IMR-90 (cell line): ENCODE measurements around the gene EPN3. TPM values are rescaled to one million over a fixed set of nuclear protein-coding genes. Genes with fewer than 3 reads are reported as not detected.

Source experiments
- ATAC-seq: fragments of 200-7000 bp; cut with Tn5 transposase; 2 replicates; pipeline ENCODE4 v1.9.1; 2020; ENCODE audit warnings: low read depth, mild to moderate bottlenecking, moderate library complexity
- BruUV-seq: library from RNA; stranded (reverse); fragments of 400-500 nt; replicated peaks from 2 replicates; lab custom pipeline; 2021; lab: Mats Ljungman, UMichigan
- CTCF ChIA-PET: fragments of 300-600 bp; formaldehyde crosslinking; extraction: SDS; loops from one replicate; lab custom pipeline; 2021; ENCODE audit warnings: antibody characterized with exemption; lab: Yijun Ruan, JAX
- POLR2A ChIA-PET: fragments of 300-600 bp; sonication (Branson Sonifier 250); formaldehyde crosslinking; loops from one replicate; lab custom pipeline; 2022; ENCODE audit warnings: antibody characterized with exemption; ENCODE audit not compliant: unreplicated experiment; lab: Charles Lee
- DNase-seq: peaks from one replicate; pipeline ENCODE4 v3.0.0; 2013
- H2AFZ ChIP-seq: replicated peaks from 2 replicates; pipeline ENCODE3; 2013; ENCODE audit warnings: low read length, mild to moderate bottlenecking; ENCODE audit not compliant: poor library complexity
- H2AK5ac ChIP-seq: 2 replicates; pipeline ENCODE4 v1.6.1; 2013; ENCODE audit warnings: low read depth, low read length, inconsistent platforms
- H2AK9ac ChIP-seq: replicated peaks from 2 replicates; pipeline ENCODE3; 2013; ENCODE audit warnings: mild to moderate bottlenecking, low read depth, low read length, moderate library complexity; ENCODE audit not compliant: poor library complexity
- H2BK120ac ChIP-seq: 2 replicates; pipeline ENCODE4 v1.6.1; 2013; ENCODE audit warnings: low read depth, low read length, inconsistent platforms
- H2BK15ac ChIP-seq: 3 replicates; pipeline ENCODE4 v1.6.1; 2013; ENCODE audit warnings: low read depth, low read length, inconsistent platforms
- H2BK20ac ChIP-seq: 2 replicates; pipeline ENCODE4 v1.6.1; 2013; ENCODE audit warnings: low read depth, mild to moderate bottlenecking, inconsistent platforms, low read length, moderate library complexity
- H2BK5ac ChIP-seq: 2 replicates; pipeline ENCODE4 v1.6.1; 2013; ENCODE audit warnings: mild to moderate bottlenecking, low read depth, low read length, inconsistent platforms; ENCODE audit not compliant: poor library complexity, severe bottlenecking
- H3K14ac ChIP-seq: replicated peaks from 2 replicates; pipeline ENCODE4 v1.6.1; 2013; ENCODE audit warnings: low read depth, low read length, inconsistent platforms
- H3K18ac ChIP-seq: 2 replicates; pipeline ENCODE4 v1.6.1; 2013; ENCODE audit warnings: low read depth, low read length, control low read depth
- H3K23ac ChIP-seq: 2 replicates; pipeline ENCODE4 v1.6.1; 2013; ENCODE audit warnings: low read depth, low read length, inconsistent platforms
- H3K27ac ChIP-seq: 2 replicates; pipeline ENCODE4 v1.5.1; 2013; ENCODE audit warnings: mild to moderate bottlenecking, control low read depth, low read length; ENCODE audit not compliant: insufficient read depth
- H3K27me3 ChIP-seq: 2 replicates; pipeline ENCODE4 v1.6.1; 2013; ENCODE audit warnings: low read length; ENCODE audit not compliant: control insufficient read depth, insufficient read depth
- H3K36me3 ChIP-seq: 2 replicates; pipeline ENCODE4 v1.6.1; 2013; ENCODE audit warnings: low read length, mixed read lengths; ENCODE audit not compliant: control insufficient read depth, insufficient read depth
- H3K4ac ChIP-seq: 2 replicates; pipeline ENCODE4 v1.6.1; 2013; ENCODE audit warnings: low read depth, low read length, inconsistent platforms
- H3K4me1 ChIP-seq: 2 replicates; pipeline ENCODE4 v1.6.1; 2013; ENCODE audit warnings: low read length, mixed read lengths; ENCODE audit not compliant: control insufficient read depth, insufficient read depth
- H3K4me2 ChIP-seq: 2 replicates; pipeline ENCODE4 v1.6.1; 2013; ENCODE audit warnings: low read depth, mild to moderate bottlenecking, control low read depth, low read length, moderate library complexity
- H3K4me3 ChIP-seq: 2 replicates; pipeline ENCODE4 v1.5.1; 2013; ENCODE audit warnings: low read depth, mild to moderate bottlenecking, control low read depth, low read length, moderate library complexity; ENCODE audit not compliant: insufficient read depth
- H3K56ac ChIP-seq: 2 replicates; pipeline ENCODE4 v1.6.1; 2013; ENCODE audit warnings: low read length, inconsistent platforms; ENCODE audit not compliant: insufficient read depth; ENCODE audit errors: extremely low read depth
- H3K79me1 ChIP-seq, 2 experiments: 2 replicates each; pipeline ENCODE4 v1.6.1; 2013; ENCODE audit warnings: low read length in 2 of 2, inconsistent platforms in 1 of 2, low read depth in 1 of 2
- H3K9ac ChIP-seq: 2 replicates; pipeline ENCODE4 v1.6.1; 2013; ENCODE audit warnings: low read depth, low read length, control low read depth
- H3K9me1 ChIP-seq: 2 replicates; pipeline ENCODE4 v1.6.1; 2013; ENCODE audit warnings: low read length, inconsistent platforms; ENCODE audit not compliant: insufficient read depth
- H3K9me3 ChIP-seq: 2 replicates; pipeline ENCODE4 v1.6.1; 2013; ENCODE audit warnings: low read length; ENCODE audit not compliant: control insufficient read depth, insufficient read depth
- H4K20me1 ChIP-seq: 2 replicates; pipeline ENCODE4 v1.6.1; 2013; ENCODE audit warnings: low read length, inconsistent platforms; ENCODE audit not compliant: insufficient read depth
- H4K5ac ChIP-seq: 2 replicates; pipeline ENCODE4 v1.6.1; 2013; ENCODE audit warnings: mild to moderate bottlenecking, low read depth, low read length, control low read depth
- H4K8ac ChIP-seq, 2 experiments: 2 replicates each; pipeline ENCODE4 v1.6.1; 2013; ENCODE audit warnings: low read depth in 2 of 2, low read length in 2 of 2, control low read depth in 1 of 2, inconsistent platforms in 1 of 2
- H4K91ac ChIP-seq: 2 replicates; pipeline ENCODE4 v1.6.1; 2013; ENCODE audit warnings: low read depth, low read length, inconsistent platforms; ENCODE audit not compliant: insufficient read depth
- CEBPB ChIP-seq: IDR thresholded peaks from 2 replicates; pipeline ENCODE4 v1.6.1; 2012; ENCODE audit warnings: low read depth, low read length, improper control_type of control experiment
- FOS ChIP-seq: fragments of 150-350 bp; IDR thresholded peaks from 2 replicates; pipeline ENCODE4 v1.6.1; 2016; ENCODE audit warnings: low read depth, low read length
- MAFK ChIP-seq: IDR thresholded peaks from 2 replicates; pipeline ENCODE4 v1.6.1; 2012; ENCODE audit warnings: low read depth, low read length, improper control_type of control experiment
- MAZ ChIP-seq: IDR thresholded peaks from 2 replicates; pipeline ENCODE4 v1.6.1; 2012; ENCODE audit warnings: low read depth, mild to moderate bottlenecking, low read length, improper control_type of control experiment, moderate library complexity, borderline replicate concordance
- NFE2L2 ChIP-seq: fragments of 150-350 bp; IDR thresholded peaks from 2 replicates; pipeline ENCODE4 v1.6.1; 2016; ENCODE audit warnings: low read depth, mild to moderate bottlenecking, low read length
- POLR2A ChIP-seq: IDR thresholded peaks from 2 replicates; pipeline ENCODE4 v1.6.1; 2012; ENCODE audit warnings: mild to moderate bottlenecking, low read depth, low read length
- RAD21 ChIP-seq: IDR thresholded peaks from 2 replicates; pipeline ENCODE4 v1.6.1; 2012; ENCODE audit warnings: low read length, improper control_type of control experiment
- RCOR1 ChIP-seq: IDR thresholded peaks from 2 replicates; pipeline ENCODE4 v1.6.1; 2012; ENCODE audit warnings: mild to moderate bottlenecking, low read length, improper control_type of control experiment; ENCODE audit not compliant: insufficient replicate concordance
- SMC3 ChIP-seq: fragments of 150-350 bp; IDR thresholded peaks from 2 replicates; pipeline ENCODE4 v1.6.1; 2016; ENCODE audit warnings: low read depth, mild to moderate bottlenecking, antibody characterized with exemption, low read length, moderate library complexity
- WGBS, 2 experiments: methylation state at CpG; one replicate each; pipeline versions ENCODE4 v1.1.5 to v1.1.7; 2013; ENCODE audit warnings: missing lambda C conversion rate in 2 of 2; ENCODE audit not compliant: insufficient read length in 1 of 2; ENCODE audit errors: extremely low coverage in 2 of 2; 5-methylcytosine and 5-hydroxymethylcytosine counted together
- dilution Hi-C: fragments of 300-500 bp; cut with HindIII; formaldehyde crosslinking; loops from one replicate; pipeline ENCODE4 v1.14.3; 2018; ENCODE audit warnings: low sequenced_read_pairs; ENCODE audit not compliant: unreplicated experiment
- in situ Hi-C: fragments of 300-500 bp; cut with MboI; formaldehyde crosslinking; loops from 3 replicates; pipeline ENCODE4 v1.14.3; 2019; ENCODE audit warnings: low sequenced_read_pairs, inconsistent platforms, mixed read lengths
- intact Hi-C: fragments of 100-400 bp; cut with micrococcal nuclease; formaldehyde crosslinking; loops from 2 replicates; pipeline ENCODE4 v1.10.0; 2022
- polyA plus RNA-seq, 3 experiments: library from polyadenylated mRNA; depleted of rRNA; stranded (reverse); fragments of >200 nt; gene quantifications; 2 replicates each; pipeline ENCODE4 v1.2.3, GENCODE V29; 2012; ENCODE audit warnings: low replicate concordance in 1 of 3
- total RNA-seq: library from RNA; depleted of rRNA; stranded (reverse); fragments of >200 nt; gene quantifications from 2 replicates; pipeline ENCODE4 v1.2.3, GENCODE V29; 2012
- TF ChIP-seq, protein P1 (sequence below): conservative IDR thresholded peaks from 2 replicates; pipeline ENCODE4 v1.5.1; 2012; ENCODE audit warnings: mild to moderate bottlenecking, low read depth, low read length, improper control_type of control experiment
- TF ChIP-seq, protein P2 (sequence below): fragments of 150-350 bp; IDR thresholded peaks from 2 replicates; pipeline ENCODE4 v1.6.1; 2016; ENCODE audit warnings: low read depth, mild to moderate bottlenecking, low read length, moderate library complexity, borderline replicate concordance
- TF ChIP-seq, protein P3 (sequence below): fragments of 150-350 bp; IDR thresholded peaks from 2 replicates; pipeline ENCODE4 v1.6.1; 2017; ENCODE audit warnings: mild to moderate bottlenecking, antibody characterized with exemption, low read length, low read depth

EPN3 gene
- total and polyA plus RNA-seq, 2 of the 4 experiments (the other 2 are of a cell fraction): 0.09 TPM; not detected in 1

DNA sequence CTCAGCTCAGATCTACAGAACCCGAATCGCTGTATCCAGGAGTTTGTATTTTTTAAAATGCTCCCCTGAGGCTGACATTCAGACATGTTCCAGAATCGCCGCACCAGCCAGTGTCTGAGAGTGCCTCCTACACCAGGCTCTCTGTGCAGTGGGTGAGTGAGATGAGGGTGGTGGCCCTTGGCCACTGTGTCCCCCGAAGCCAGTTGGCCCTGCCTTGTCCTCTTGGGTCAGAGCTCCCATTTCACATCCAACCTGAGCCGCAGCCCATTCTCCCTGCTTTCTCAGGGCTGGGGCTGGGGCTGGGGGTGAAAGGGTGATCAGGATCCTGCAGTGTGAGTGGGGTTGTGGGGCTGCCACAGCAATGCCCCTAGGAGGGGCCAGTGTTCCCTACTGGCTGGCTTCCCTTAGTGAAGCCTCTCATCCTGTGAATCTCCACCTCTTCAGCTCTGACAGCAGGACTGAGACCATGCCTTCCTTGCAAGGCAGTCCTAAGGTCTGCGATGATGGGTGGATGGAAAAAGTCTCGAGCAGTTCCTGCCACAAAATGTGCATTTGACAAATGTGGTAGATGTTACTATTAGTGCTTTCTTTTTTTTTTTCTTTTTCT, 37.2 kb upstream of the EPN3 start:
- no peaks in the 10 kb centered on the region for H3K9me3 ChIP-seq
- no peak overlapping the region for H4K91ac ChIP-seq
- no peak overlapping the region for H3K18ac ChIP-seq
- no peak overlapping the region for H3K4me2 ChIP-seq
- H3K23ac ChIP-seq: no peak overlapping the region
- no peak overlapping the region for H2BK5ac ChIP-seq
- dilution Hi-C loops (no loop called here), intact Hi-C loops (no loop called here), in situ Hi-C loops (no loop called here)
- H2AK9ac ChIP-seq: no peak overlapping the region
- no peak overlapping the region for H3K27ac ChIP-seq
- no peak overlapping the region for H3K4me3 ChIP-seq
- H2AK5ac ChIP-seq: no peak overlapping the region
- POLR2A ChIA-PET: interaction anchor here (0.6 kb wide), 1 partner anchor 98 kb away, joined by 4 read pairs; the partner anchor contains the start of gene LRRC59
- CTCF ChIA-PET: no interaction called here
- no peak overlapping the region for H3K56ac ChIP-seq
- no peak overlapping the region for H3K4ac ChIP-seq
- no peak overlapping the region for H2BK15ac ChIP-seq
- BruUV-seq: no TSS peak
- ATAC-seq (no peak), DNase-seq (no peak)
- H3K79me1 ChIP-seq: no peaks in the 10 kb centered on the region
- WGBS, 2 experiments: no CpG with 5 or more reads among the region's 8 CpGs
- H2BK120ac ChIP-seq: no peak overlapping the region
- H2BK20ac ChIP-seq: no peak overlapping the region
- H3K14ac ChIP-seq: no peak overlapping the region
- TF ChIP-seq NFE2L2: no peak
- no peak for TF ChIP-seq POLR2A
- no peak for TF ChIP-seq SMC3
- no peak for TF ChIP-seq CEBPB
- TF ChIP-seq, protein P1, sequence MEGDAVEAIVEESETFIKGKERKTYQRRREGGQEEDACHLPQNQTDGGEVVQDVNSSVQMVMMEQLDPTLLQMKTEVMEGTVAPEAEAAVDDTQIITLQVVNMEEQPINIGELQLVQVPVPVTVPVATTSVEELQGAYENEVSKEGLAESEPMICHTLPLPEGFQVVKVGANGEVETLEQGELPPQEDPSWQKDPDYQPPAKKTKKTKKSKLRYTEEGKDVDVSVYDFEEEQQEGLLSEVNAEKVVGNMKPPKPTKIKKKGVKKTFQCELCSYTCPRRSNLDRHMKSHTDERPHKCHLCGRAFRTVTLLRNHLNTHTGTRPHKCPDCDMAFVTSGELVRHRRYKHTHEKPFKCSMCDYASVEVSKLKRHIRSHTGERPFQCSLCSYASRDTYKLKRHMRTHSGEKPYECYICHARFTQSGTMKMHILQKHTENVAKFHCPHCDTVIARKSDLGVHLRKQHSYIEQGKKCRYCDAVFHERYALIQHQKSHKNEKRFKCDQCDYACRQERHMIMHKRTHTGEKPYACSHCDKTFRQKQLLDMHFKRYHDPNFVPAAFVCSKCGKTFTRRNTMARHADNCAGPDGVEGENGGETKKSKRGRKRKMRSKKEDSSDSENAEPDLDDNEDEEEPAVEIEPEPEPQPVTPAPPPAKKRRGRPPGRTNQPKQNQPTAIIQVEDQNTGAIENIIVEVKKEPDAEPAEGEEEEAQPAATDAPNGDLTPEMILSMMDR: no peak
- TF ChIP-seq RCOR1: no peak
- TF ChIP-seq, protein P2, sequence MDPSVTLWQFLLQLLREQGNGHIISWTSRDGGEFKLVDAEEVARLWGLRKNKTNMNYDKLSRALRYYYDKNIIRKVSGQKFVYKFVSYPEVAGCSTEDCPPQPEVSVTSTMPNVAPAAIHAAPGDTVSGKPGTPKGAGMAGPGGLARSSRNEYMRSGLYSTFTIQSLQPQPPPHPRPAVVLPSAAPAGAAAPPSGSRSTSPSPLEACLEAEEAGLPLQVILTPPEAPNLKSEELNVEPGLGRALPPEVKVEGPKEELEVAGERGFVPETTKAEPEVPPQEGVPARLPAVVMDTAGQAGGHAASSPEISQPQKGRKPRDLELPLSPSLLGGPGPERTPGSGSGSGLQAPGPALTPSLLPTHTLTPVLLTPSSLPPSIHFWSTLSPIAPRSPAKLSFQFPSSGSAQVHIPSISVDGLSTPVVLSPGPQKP: no peak
- TF ChIP-seq, protein P3, sequence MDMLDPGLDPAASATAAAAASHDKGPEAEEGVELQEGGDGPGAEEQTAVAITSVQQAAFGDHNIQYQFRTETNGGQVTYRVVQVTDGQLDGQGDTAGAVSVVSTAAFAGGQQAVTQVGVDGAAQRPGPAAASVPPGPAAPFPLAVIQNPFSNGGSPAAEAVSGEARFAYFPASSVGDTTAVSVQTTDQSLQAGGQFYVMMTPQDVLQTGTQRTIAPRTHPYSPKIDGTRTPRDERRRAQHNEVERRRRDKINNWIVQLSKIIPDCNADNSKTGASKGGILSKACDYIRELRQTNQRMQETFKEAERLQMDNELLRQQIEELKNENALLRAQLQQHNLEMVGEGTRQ: no peak
- TF ChIP-seq RAD21: no peak
- no peak for TF ChIP-seq MAFK
- no peak for TF ChIP-seq FOS
- TF ChIP-seq MAZ: no peak
- no peaks in the 10 kb centered on the region; the same call in none of the 2 replicates for H3K27me3 ChIP-seq
- H3K36me3 ChIP-seq: no peaks in the 10 kb centered on the region
- no peaks in the 10 kb centered on the region for H4K20me1 ChIP-seq
- no peak overlapping the region for H4K5ac ChIP-seq
- no peak overlapping the region for H3K9ac ChIP-seq
- no peak overlapping the region for H2AFZ ChIP-seq
- H4K8ac ChIP-seq: no peak overlapping the region
- no peaks in the 10 kb centered on the region for H3K9me1 ChIP-seq
- no peaks in the 10 kb centered on the region for H3K4me1 ChIP-seq
